Right lobe of liver (tissue), 4 donors: ENCODE measurements around the gene KRT13.

ENCODE experiments used
- POLR2A ChIP-seq: fragments of 450-650 bp; IDR thresholded peaks from one replicate; pipeline ENCODE4 v1.6.1; 2017; ENCODE audit warnings: antibody characterized with exemption, mild to moderate bottlenecking
- TF ChIP-seq, protein P1 (sequence below), 4 donors: fragments of 200-600 bp in 3 of 4; fragments of 450-650 bp in 1 of 4; IDR thresholded peaks; one replicate each; pipeline versions ENCODE4 v1.5.1 to v1.8.0; 2016 to 2022; ENCODE audit warnings: antibody characterized with exemption in 4 of 4, mild to moderate bottlenecking in 2 of 4
- donor health status: DM: no; HTN: no; CAD: no.
- donor health status: DM: no; HTN: no; CAD: no.
- donor health status: DM: no; HTN: yes; CAD: no.

DNA sequence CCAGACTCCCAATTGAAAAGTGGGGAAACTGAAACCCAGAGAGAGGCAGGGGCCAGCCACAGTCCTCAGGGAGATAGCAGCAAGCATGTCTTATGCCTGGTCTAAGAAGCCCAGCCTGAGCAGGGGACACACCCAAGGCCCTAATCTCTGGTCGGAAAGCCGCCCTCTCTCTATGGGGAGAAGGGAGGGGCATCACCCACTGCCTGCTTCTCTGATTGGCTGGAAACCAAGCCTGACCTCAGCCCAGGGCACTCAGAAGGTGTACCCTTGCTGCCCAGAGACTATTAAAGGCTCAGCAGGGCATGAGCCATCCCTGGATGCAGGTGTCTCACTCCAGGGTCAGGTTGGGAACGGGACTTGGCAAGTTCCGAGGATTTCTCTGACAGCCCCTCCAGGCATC lies 5.7 kb upstream of the KRT13 start:
- TF ChIP-seq, protein P1, sequence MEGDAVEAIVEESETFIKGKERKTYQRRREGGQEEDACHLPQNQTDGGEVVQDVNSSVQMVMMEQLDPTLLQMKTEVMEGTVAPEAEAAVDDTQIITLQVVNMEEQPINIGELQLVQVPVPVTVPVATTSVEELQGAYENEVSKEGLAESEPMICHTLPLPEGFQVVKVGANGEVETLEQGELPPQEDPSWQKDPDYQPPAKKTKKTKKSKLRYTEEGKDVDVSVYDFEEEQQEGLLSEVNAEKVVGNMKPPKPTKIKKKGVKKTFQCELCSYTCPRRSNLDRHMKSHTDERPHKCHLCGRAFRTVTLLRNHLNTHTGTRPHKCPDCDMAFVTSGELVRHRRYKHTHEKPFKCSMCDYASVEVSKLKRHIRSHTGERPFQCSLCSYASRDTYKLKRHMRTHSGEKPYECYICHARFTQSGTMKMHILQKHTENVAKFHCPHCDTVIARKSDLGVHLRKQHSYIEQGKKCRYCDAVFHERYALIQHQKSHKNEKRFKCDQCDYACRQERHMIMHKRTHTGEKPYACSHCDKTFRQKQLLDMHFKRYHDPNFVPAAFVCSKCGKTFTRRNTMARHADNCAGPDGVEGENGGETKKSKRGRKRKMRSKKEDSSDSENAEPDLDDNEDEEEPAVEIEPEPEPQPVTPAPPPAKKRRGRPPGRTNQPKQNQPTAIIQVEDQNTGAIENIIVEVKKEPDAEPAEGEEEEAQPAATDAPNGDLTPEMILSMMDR (IDR thresholded peaks at IDR 0.05): no peak
- TF ChIP-seq POLR2A: no peak
